Measurements from ENCODE around the gene SPATA45. TPM values are rescaled to one million over a fixed set of nuclear protein-coding genes. Genes with fewer than 3 reads are reported as not detected.
A peak's percentile ranks its signal among the peaks of the same experiment; 100 is the strongest.

SPATA45 gene
- total RNA-seq, 2 experiments from 2014 or later: not detected

GRCh38 chr1:212805767-212806166 is 41.7 kb downstream of the SPATA45 start:
- intact Hi-C loops (cut with DNase I, micrococcal nuclease): no loop called here
- Mint-ChIP-seq H3K36me3 (ENCODE audit: low read depth) (peaks cover 13% of the 10 kb centered on the region), H3K27me3 (no peaks in the 10 kb centered on the region), H3K9me3 (ENCODE audit: low read depth) (no peaks in the 10 kb centered on the region), H3K4me3 (no peak overlapping the region), H3K4me1 (no peaks in the 10 kb centered on the region), H3K27ac (no peak overlapping the region)
- CTCF ChIA-PET: interaction anchor here (0.6 to 2.3 kb wide), 3 partner anchors 9 to 210 kb away, joined by 3 to 7 read pairs (median 3); no protein-coding TSS in a partner anchor
- ATAC-seq (no peak), DNase-seq (no peak)
- POLR2A ChIA-PET: interaction anchor here (0.6 kb wide), 1 partner anchor 328 kb away, joined by 4 read pairs; no protein-coding TSS in a partner anchor

- Mint-ChIP-seq H3K9me3 (ENCODE audit: low read depth) (no peaks in the 10 kb centered on the region), H3K4me3 (no peak overlapping the region), H3K27ac (no peak overlapping the region), H3K27me3 (no peaks in the 10 kb centered on the region), H3K36me3 (ENCODE audit: low read depth) (peaks cover 24% of the 10 kb centered on the region), H3K4me1 (peaks cover 16% of the 10 kb centered on the region)
- POLR2A ChIA-PET: no interaction called here
- intact Hi-C loops (cut with DNase I, micrococcal nuclease): no loop called here
- CTCF ChIA-PET: no interaction called here
- no peak for DNase-seq
- ATAC-seq: no peak
Observed at GRCh38 chr1:212797681-212798080, 49.8 kb downstream of the SPATA45 start.

GRCh38 chr1:212794561-212795014 is 52.9 kb downstream of the SPATA45 start:
- Mint-ChIP-seq H3K9me3 (ENCODE audit: low read depth) (no peaks in the 10 kb centered on the region), H3K27ac (peak overlapping the region; percentile 55), H3K36me3 (ENCODE audit: low read depth) (peaks cover 30% of the 10 kb centered on the region), H3K27me3 (no peaks in the 10 kb centered on the region), H3K4me1 (peaks cover 33% of the 10 kb centered on the region), H3K4me3 (no peak overlapping the region)
- DNase-seq (no peak), ATAC-seq (no peak)
- intact Hi-C loops (cut with DNase I, micrococcal nuclease): loop anchor here (5.0 kb wide), 2 partner anchors 203 to 258 kb away; partner anchors contain the start of gene RPS6KC1 (in 1 of the 2)
- POLR2A ChIA-PET: no interaction called here
- CTCF ChIA-PET: interaction anchor here (0.6 to 3.0 kb wide), 5 partner anchors 10 to 337 kb away, joined by 3 to 13 read pairs (median 3); no protein-coding TSS in a partner anchor

- ChIA-PET CTCF (interaction anchor here (0.6 to 12.6 kb wide), 8 partner anchors 10 to 252 kb away, joined by 3 to 88 read pairs (median 3); no protein-coding TSS in a partner anchor), POLR2A (interaction anchor here (0.6 kb wide), 1 partner anchor 24 kb away, joined by 4 read pairs; no protein-coding TSS in a partner anchor)
- intact Hi-C loops (cut with DNase I, micrococcal nuclease): loop anchor here (5.0 kb wide), 2 partner anchors 205 to 260 kb away; partner anchors contain the start of gene RPS6KC1 (in 1 of the 2)
- DNase-seq: no peak
- Mint-ChIP-seq H3K4me3 (peak overlapping the region; percentile 99), H3K4me1 (peaks cover 43% of the 10 kb centered on the region), H3K27me3 (no peaks in the 10 kb centered on the region), H3K9me3 (ENCODE audit: low read depth) (no peaks in the 10 kb centered on the region), H3K27ac (peak overlapping the region; percentile 94), H3K36me3 (ENCODE audit: low read depth) (peaks cover 25% of the 10 kb centered on the region)
- no peak for ATAC-seq
Observed at GRCh38 chr1:212792396-212792908, 55.0 kb downstream of the SPATA45 start.

- no peaks in the 10 kb centered on the region for H3K27me3 Mint-ChIP-seq
- intact Hi-C loops (cut with DNase I, micrococcal nuclease): loop anchor here (1.0 to 5.0 kb wide), 11 partner anchors 66 to 757 kb away; partner anchors contain the start of genes ANGEL2 (in 2 of the 2), FLVCR1 (in 2 of the 2), RPS6KC1 (in 2 of the 2) and ATF3 (in 1 of the 2)
- peak within 1 kb of the TSS; percentile 94 for H3K27ac Mint-ChIP-seq
- ChIA-PET POLR2A (interaction anchor here (0.6 kb wide), 2 partner anchors 314 to 630 kb away, joined by 3 to 4 read pairs; no protein-coding TSS in a partner anchor), CTCF (interaction anchor here (0.5 to 12.6 kb wide), 15 partner anchors 9 to 312 kb away, joined by 3 to 88 read pairs (median 5); partner anchors contain the start of gene BATF3)
- H3K4me1 Mint-ChIP-seq: peaks cover 43% of the 10 kb centered on the region
- H3K9me3 Mint-ChIP-seq (ENCODE audit: low read depth): no peaks in the 10 kb centered on the region
- peak within 1 kb of the TSS; percentile 99 for H3K4me3 Mint-ChIP-seq
- DNase-seq (peak; percentile 95), ATAC-seq (peak; percentile 89)
- peaks cover 23% of the 10 kb centered on the region for H3K36me3 Mint-ChIP-seq (ENCODE audit: low read depth)
Observed at GRCh38 chr1:212791676-212792395, 55.6 kb downstream of the SPATA45 start, which contains the start of the genes NSL1 and TATDN3. NSL1 (minus strand) TSS chr1:212791777; CDS start chr1:212791763, 14 bp downstream. TATDN3 (plus strand) TSS chr1:212791894; CDS start chr1:212791922, 28 bp downstream.

- Mint-ChIP-seq H3K4me1 (peaks cover 43% of the 10 kb centered on the region), H3K27me3 (no peaks in the 10 kb centered on the region), H3K36me3 (ENCODE audit: low read depth) (peaks cover 22% of the 10 kb centered on the region), H3K4me3 (peak overlapping the region; percentile 99), H3K27ac (peak overlapping the region; percentile 94), H3K9me3 (ENCODE audit: low read depth) (no peaks in the 10 kb centered on the region)
- ChIA-PET CTCF (interaction anchor here (0.5 to 12.6 kb wide), 16 partner anchors 9 to 315 kb away, joined by 3 to 88 read pairs (median 5); partner anchors contain the start of gene BATF3), POLR2A (interaction anchor here (0.6 kb wide), 2 partner anchors 313 to 629 kb away, joined by 3 to 4 read pairs; no protein-coding TSS in a partner anchor)
- no peak for DNase-seq
- intact Hi-C loops (cut with DNase I, micrococcal nuclease): loop anchor here (1.0 to 5.0 kb wide), 11 partner anchors 67 to 756 kb away; partner anchors contain the start of genes ANGEL2 (in 2 of the 2), FLVCR1 (in 2 of the 2), RPS6KC1 (in 2 of the 2) and ATF3 (in 1 of the 2)
- ATAC-seq: peak; percentile 76
Observed at GRCh38 chr1:212791261-212791675, 56.2 kb downstream of the SPATA45 start.

GRCh38 chr1:212785871-212786270 is 61.6 kb downstream of the SPATA45 start:
- Mint-ChIP-seq H3K27me3 (no peaks in the 10 kb centered on the region), H3K4me3 (no peak overlapping the region), H3K9me3 (ENCODE audit: low read depth) (no peaks in the 10 kb centered on the region), H3K36me3 (ENCODE audit: low read depth) (peaks cover 38% of the 10 kb centered on the region), H3K27ac (no peak overlapping the region), H3K4me1 (peaks cover 44% of the 10 kb centered on the region)
- intact Hi-C loops (cut with DNase I, micrococcal nuclease): no loop called here
- ATAC-seq (no peak), DNase-seq (no peak)
- POLR2A ChIA-PET: interaction anchor here (0.6 kb wide), 1 partner anchor 230 kb away, joined by 3 read pairs; no protein-coding TSS in a partner anchor
- CTCF ChIA-PET: interaction anchor here (0.6 to 12.6 kb wide), 7 partner anchors 14 to 284 kb away, joined by 3 to 88 read pairs (median 3); partner anchors contain the start of gene BATF3

GRCh38 chr1:212783976-212784375 is 63.5 kb downstream of the SPATA45 start:
- POLR2A ChIA-PET: no interaction called here
- H3K36me3 Mint-ChIP-seq (ENCODE audit: low read depth): peaks cover 36% of the 10 kb centered on the region

GRCh38 chr1:212782422-212783154 is 64.9 kb downstream of the SPATA45 start:
- H3K9me3 Mint-ChIP-seq (ENCODE audit: low read depth): no peaks in the 10 kb centered on the region
- H3K27ac Mint-ChIP-seq: no peak overlapping the region
- DNase-seq (no peak), ATAC-seq (peak; percentile 73)
- ChIA-PET CTCF (interaction anchor here (0.5 to 12.6 kb wide), 28 partner anchors 9 to 326 kb away, joined by 3 to 88 read pairs (median 6); partner anchors contain the start of genes BATF3, NSL1 and TATDN3), POLR2A (interaction anchor here (0.6 kb wide), 1 partner anchor 225 kb away, joined by 3 read pairs; no protein-coding TSS in a partner anchor)
- H3K4me3 Mint-ChIP-seq: no peak overlapping the region
- no peaks in the 10 kb centered on the region for H3K27me3 Mint-ChIP-seq
- intact Hi-C loops (cut with DNase I, micrococcal nuclease): loop anchor here (1.0 to 5.0 kb wide), 7 partner anchors 35 to 325 kb away; partner anchors contain the start of gene BATF3 (in 2 of the 2)
- H3K4me1 Mint-ChIP-seq: peaks cover 27% of the 10 kb centered on the region
- H3K36me3 Mint-ChIP-seq (ENCODE audit: low read depth): peaks cover 40% of the 10 kb centered on the region

More at GRCh38 chr1:212783976-212784375, 63.5 kb downstream of the SPATA45 start:
- intact Hi-C loops (cut with DNase I, micrococcal nuclease): loop anchor here in 1 of 2 experiments (2.0 to 5.0 kb wide), 3 partner anchors 37 to 327 kb away; partner anchors contain the start of gene BATF3
- Mint-ChIP-seq H3K27ac (peak overlapping the region; percentile 64), H3K4me1 (peaks cover 37% of the 10 kb centered on the region), H3K9me3 (ENCODE audit: low read depth) (no peaks in the 10 kb centered on the region), H3K27me3 (no peaks in the 10 kb centered on the region), H3K4me3 (no peak overlapping the region)
- ATAC-seq (peak; percentile 44), DNase-seq (no peak)
- CTCF ChIA-PET: interaction anchor here (0.6 to 12.6 kb wide), 13 partner anchors 11 to 497 kb away, joined by 3 to 88 read pairs (median 3); partner anchors contain the start of gene BATF3

GRCh38 chr1:212781225-212781624 is 66.2 kb downstream of the SPATA45 start:
- no peak for DNase-seq
- Mint-ChIP-seq H3K36me3 (ENCODE audit: low read depth) (peaks cover 37% of the 10 kb centered on the region), H3K27ac (no peak overlapping the region), H3K9me3 (ENCODE audit: low read depth) (no peaks in the 10 kb centered on the region), H3K27me3 (no peaks in the 10 kb centered on the region), H3K4me1 (peaks cover 27% of the 10 kb centered on the region), H3K4me3 (no peak overlapping the region)
- CTCF ChIA-PET: interaction anchor here (0.6 to 12.6 kb wide), 25 partner anchors 8 to 325 kb away, joined by 3 to 88 read pairs (median 6); partner anchors contain the start of genes BATF3, NSL1, RPS6KC1 and TATDN3
- intact Hi-C loops (cut with DNase I, micrococcal nuclease): loop anchor here in 1 of 2 experiments (5.0 kb wide), 2 partner anchors 34 to 324 kb away; no protein-coding TSS in a partner anchor
- no peak for ATAC-seq
- POLR2A ChIA-PET: no interaction called here

Measured in activated CD4-positive, alpha-beta T cell treated with anti-CD3 and anti-CD28 coated beads for 36 hours (primary cell).